Neural progenitor cell (in vitro differentiated cells): ENCODE results near the gene GRID1.

Source experiments
- EZH2 ChIP-seq: fragments of 200-600 bp; sonication (generic); IDR thresholded peaks from 2 replicates; pipeline ENCODE4 v1.6.1; 2017; ENCODE audit warnings: antibody characterized with exemption, mild to moderate bottlenecking, moderate library complexity
- TF ChIP-seq, protein P1 (sequence below): fragments of 200-600 bp; sonication (generic); IDR thresholded peaks from 2 replicates; pipeline ENCODE4 v1.5.1; 2017; ENCODE audit warnings: antibody characterized with exemption, mild to moderate bottlenecking

DNA sequence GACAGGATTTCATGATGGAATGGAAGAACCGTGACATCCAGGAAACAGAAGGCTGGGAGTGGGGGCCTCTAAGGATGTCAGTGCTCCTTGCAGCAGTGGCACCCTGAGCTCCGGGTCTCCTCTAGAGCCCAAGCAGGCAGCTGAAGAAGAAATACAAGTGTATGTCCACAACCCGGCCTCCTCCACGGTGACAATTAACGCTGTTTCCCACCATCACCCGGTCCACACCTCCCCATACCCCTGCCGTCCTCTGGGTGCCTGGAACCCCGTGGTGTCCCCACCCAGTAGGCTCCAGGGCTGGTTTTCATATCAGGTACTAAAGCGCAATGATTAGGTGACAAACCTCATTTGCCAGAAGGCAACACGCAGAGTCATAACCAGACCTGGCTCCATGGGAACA is 30.3 kb downstream of the GRID1 start:
- TF ChIP-seq, protein P1, sequence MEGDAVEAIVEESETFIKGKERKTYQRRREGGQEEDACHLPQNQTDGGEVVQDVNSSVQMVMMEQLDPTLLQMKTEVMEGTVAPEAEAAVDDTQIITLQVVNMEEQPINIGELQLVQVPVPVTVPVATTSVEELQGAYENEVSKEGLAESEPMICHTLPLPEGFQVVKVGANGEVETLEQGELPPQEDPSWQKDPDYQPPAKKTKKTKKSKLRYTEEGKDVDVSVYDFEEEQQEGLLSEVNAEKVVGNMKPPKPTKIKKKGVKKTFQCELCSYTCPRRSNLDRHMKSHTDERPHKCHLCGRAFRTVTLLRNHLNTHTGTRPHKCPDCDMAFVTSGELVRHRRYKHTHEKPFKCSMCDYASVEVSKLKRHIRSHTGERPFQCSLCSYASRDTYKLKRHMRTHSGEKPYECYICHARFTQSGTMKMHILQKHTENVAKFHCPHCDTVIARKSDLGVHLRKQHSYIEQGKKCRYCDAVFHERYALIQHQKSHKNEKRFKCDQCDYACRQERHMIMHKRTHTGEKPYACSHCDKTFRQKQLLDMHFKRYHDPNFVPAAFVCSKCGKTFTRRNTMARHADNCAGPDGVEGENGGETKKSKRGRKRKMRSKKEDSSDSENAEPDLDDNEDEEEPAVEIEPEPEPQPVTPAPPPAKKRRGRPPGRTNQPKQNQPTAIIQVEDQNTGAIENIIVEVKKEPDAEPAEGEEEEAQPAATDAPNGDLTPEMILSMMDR = no peak
- no peak for TF ChIP-seq EZH2
